Natural killer cell (primary cell): ENCODE data around the gene ATP7B. TPM values are rescaled to one million over a fixed set of nuclear protein-coding genes. Genes with fewer than 3 reads are reported as not detected.

Experiments used
- ATAC-seq, 3 donors: fragments of 150-1000 bp in 2 of 3; fragments of 200-7000 bp in 1 of 3; cut with Tn5 transposase; 1 replicate in 1 of 3; 2 replicates in 2 of 3; pipeline ENCODE4 v1.10.0; 2021; ENCODE audit warnings: mild to moderate bottlenecking in 2 of 3, moderate library complexity in 2 of 3
- DNase-seq, 2 donors: peaks; one replicate each; pipeline versions ENCODE4 v3.0.0 to v3.0.0-alpha.2; 2013 to 2021; ENCODE audit warnings: mixed read lengths in 1 of 2
- H3K27ac ChIP-seq: one replicate; pipeline ENCODE4 v1.5.1; 2013; ENCODE audit warnings: mild to moderate bottlenecking, low read length
- H3K27me3 ChIP-seq: one replicate; pipeline ENCODE4 v1.6.1; 2013; ENCODE audit warnings: low read length; ENCODE audit not compliant: control insufficient read depth, insufficient read depth
- H3K36me3 ChIP-seq: one replicate; pipeline ENCODE4 v1.6.1; 2013; ENCODE audit warnings: low read length; ENCODE audit not compliant: control insufficient read depth, insufficient read depth
- H3K4me1 ChIP-seq: one replicate; pipeline ENCODE4 v1.6.1; 2013; ENCODE audit warnings: low read length; ENCODE audit not compliant: control insufficient read depth, insufficient read depth
- H3K4me3 ChIP-seq: one replicate; pipeline ENCODE4 v1.5.1; 2013; ENCODE audit warnings: low read length
- H3K9me3 ChIP-seq: one replicate; pipeline ENCODE4 v1.6.1; 2013; ENCODE audit warnings: low read length; ENCODE audit not compliant: control insufficient read depth, insufficient read depth
- H3K27ac Mint-ChIP-seq, 2 donors: one replicate each; pipeline ENCODE4 v1.8.0; 2022; ENCODE audit warnings: mild to moderate bottlenecking in 2 of 2, mixed read lengths in 2 of 2, moderate library complexity in 1 of 2
- H3K27me3 Mint-ChIP-seq, 2 donors: one replicate each; pipeline ENCODE4 v1.8.0; 2022; ENCODE audit warnings: low read depth in 2 of 2, mixed read lengths in 2 of 2
- H3K36me3 Mint-ChIP-seq: one replicate; pipeline ENCODE4 v1.8.0; 2022; ENCODE audit warnings: mixed read lengths
- H3K4me1 Mint-ChIP-seq, 2 donors: one replicate each; pipeline ENCODE4 v1.8.0; 2022; ENCODE audit warnings: mixed read lengths in 2 of 2
- H3K4me3 Mint-ChIP-seq: one replicate; pipeline ENCODE4 v1.8.0; 2022; ENCODE audit warnings: mild to moderate bottlenecking, moderate library complexity, mixed read lengths
- H3K9me3 Mint-ChIP-seq, 2 donors: one replicate each; pipeline ENCODE4 v1.8.0; 2022; ENCODE audit warnings: mixed read lengths in 2 of 2
- CTCF ChIP-seq: fragments of 200-600 bp; IDR thresholded peaks from one replicate; pipeline ENCODE4 v1.8.0; 2022; ENCODE audit warnings: antibody characterized with exemption
- WGBS: methylation state at CpG from one replicate; pipeline ENCODE4 v1.1.7; 2013; ENCODE audit warnings: missing lambda C conversion rate; ENCODE audit not compliant: insufficient coverage; 5-methylcytosine and 5-hydroxymethylcytosine counted together
- intact Hi-C: fragments of 100-400 bp; cut with micrococcal nuclease; formaldehyde crosslinking; loops from one replicate; pipeline ENCODE4 v1.14.2; 2022
- total RNA-seq, 4 donors: library from RNA; stranded (reverse); fragments of 120-200 nt in 1 of 4; gene quantifications; one replicate each; pipeline versions ENCODE4 v1.2.3 to v1.2.4, GENCODE V29; 2013 to 2022

The ATP7B gene
- total RNA-seq, 3 donors from 2014 or later (not counting 1 experiment from before 2014, with no cell fraction given), result 0.45 to 0.64 (median 0.58) TPM

- Histone ChIP-seq H3K4me1 (no peaks in the 10 kb centered on the region), H3K9me3 (no peaks in the 10 kb centered on the region), H3K4me3 (no peak overlapping the region), H3K27ac (no peak overlapping the region), H3K36me3 (no peaks in the 10 kb centered on the region), H3K27me3 (no peaks in the 10 kb centered on the region)
- no peak for TF ChIP-seq CTCF
- Mint-ChIP-seq H3K36me3 (no peaks in the 10 kb centered on the region), H3K27ac (no peak overlapping the region), H3K4me3 (no peak overlapping the region), H3K9me3 (no peaks in the 10 kb centered on the region), H3K4me1 (peaks cover 10 to 11% of the 10 kb centered on the region in 2 donors), H3K27me3 (peaks cover 6 to 16% of the 10 kb centered on the region in 2 donors)
- no peak for DNase-seq
- no peak for ATAC-seq
- WGBS, result 87% methylated on average over 5 of the region's 5 CpGs
- intact Hi-C loops, result no loop called here
These were observed 49.5 kb downstream of the ATP7B start for GRCh38 chr13:51961493-51962403.

DNA sequence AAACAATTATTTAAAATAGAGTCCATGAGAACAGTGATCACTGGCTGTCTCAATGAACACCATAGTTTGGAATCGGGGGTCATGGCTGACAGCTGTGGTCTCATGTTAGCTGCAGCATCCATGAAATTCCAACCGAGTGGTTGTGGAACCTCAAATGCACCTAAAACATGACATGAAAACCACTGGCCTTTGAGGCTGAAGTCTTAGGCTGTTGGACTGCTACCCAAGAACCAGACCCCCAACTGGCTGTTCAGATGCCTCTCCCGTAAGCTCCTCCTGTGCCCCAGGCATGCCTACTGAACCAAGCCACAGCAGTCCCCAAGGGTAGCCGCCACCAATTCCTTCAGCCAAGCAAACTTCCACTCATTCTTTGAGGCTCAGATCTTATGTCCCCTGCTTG lies 50.5 kb downstream of the ATP7B start:
- H3K4me1 Mint-ChIP-seq, result peaks cover 5 to 16% of the 10 kb centered on the region in 2 donors
- WGBS, result 94% methylated on average over 4 of the region's 4 CpGs
- no peak for TF ChIP-seq CTCF
- no peak overlapping the region for H3K27ac Mint-ChIP-seq
- no peaks in the 10 kb centered on the region for H3K36me3 Mint-ChIP-seq
- H3K9me3 ChIP-seq, result no peaks in the 10 kb centered on the region
- no peaks in the 10 kb centered on the region for H3K27me3 ChIP-seq
- peaks cover 7% of the 10 kb centered on the region for H3K4me1 ChIP-seq
- H3K9me3 Mint-ChIP-seq, result no peaks in the 10 kb centered on the region
- no peak overlapping the region for H3K27ac ChIP-seq
- no peak overlapping the region for H3K4me3 ChIP-seq
- DNase-seq (no peak), ATAC-seq (no peak)
- no peak overlapping the region for H3K4me3 Mint-ChIP-seq
- intact Hi-C loops, result no loop called here
- no peaks in the 10 kb centered on the region for H3K36me3 ChIP-seq
- H3K27me3 Mint-ChIP-seq, result peaks cover 5 to 8% of the 10 kb centered on the region in 2 donors

DNA sequence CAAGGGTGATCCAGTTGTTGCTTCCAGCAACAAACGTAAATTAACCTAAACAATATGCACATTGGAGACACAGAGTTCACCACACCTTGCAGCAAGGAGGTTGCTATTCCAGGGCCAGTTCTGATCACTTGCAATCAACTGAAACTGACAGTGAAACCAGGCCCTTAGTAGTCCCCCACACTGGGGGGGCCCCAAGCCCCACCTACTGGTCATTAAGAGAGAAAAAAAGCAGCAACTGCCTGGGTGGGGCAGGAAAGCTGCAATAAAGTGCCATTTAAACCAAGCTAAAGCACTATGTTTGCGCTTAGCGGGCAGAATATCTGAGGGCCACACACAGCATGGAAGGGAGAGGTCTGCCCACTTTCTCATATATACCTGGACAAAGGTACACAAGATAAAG lies 51.5 kb downstream of the ATP7B start:
- Mint-ChIP-seq H3K4me1 (peaks cover 5 to 16% of the 10 kb centered on the region in 2 donors), H3K36me3 (no peaks in the 10 kb centered on the region), H3K9me3 (no peaks in the 10 kb centered on the region), H3K4me3 (no peak overlapping the region), H3K27me3 (no peaks in the 10 kb centered on the region), H3K27ac (no peak overlapping the region)
- no peak for TF ChIP-seq CTCF
- Histone ChIP-seq H3K4me3 (no peak overlapping the region), H3K4me1 (peaks cover 9% of the 10 kb centered on the region), H3K36me3 (no peaks in the 10 kb centered on the region), H3K9me3 (no peaks in the 10 kb centered on the region), H3K27ac (no peak overlapping the region), H3K27me3 (no peaks in the 10 kb centered on the region)
- 87% methylated on average over 3 of the region's 3 CpGs for WGBS
- intact Hi-C loops, result no loop called here
- peak in 1 of 3 donors; percentile 51 for ATAC-seq
- DNase-seq, result no peak

- ATAC-seq (no peak), DNase-seq (no peak)
- intact Hi-C loops, result no loop called here
- Histone ChIP-seq H3K4me3 (no peak overlapping the region), H3K27ac (no peak overlapping the region), H3K9me3 (no peaks in the 10 kb centered on the region), H3K4me1 (peaks cover 9% of the 10 kb centered on the region), H3K27me3 (no peaks in the 10 kb centered on the region), H3K36me3 (no peaks in the 10 kb centered on the region)
- no peak overlapping the region for H3K4me3 Mint-ChIP-seq
- no peaks in the 10 kb centered on the region for H3K9me3 Mint-ChIP-seq
- peaks cover 0 to 10% of the 10 kb centered on the region in 2 donors for H3K27me3 Mint-ChIP-seq
- 89% methylated on average over 8 of the region's 8 CpGs for WGBS
- peaks cover 5 to 16% of the 10 kb centered on the region in 2 donors for H3K4me1 Mint-ChIP-seq
- TF ChIP-seq CTCF, result no peak
- no peak overlapping the region for H3K27ac Mint-ChIP-seq
- H3K36me3 Mint-ChIP-seq, result no peaks in the 10 kb centered on the region
These were observed 53.1 kb downstream of the ATP7B start for GRCh38 chr13:51958217-51958547.
